HG03571 (cell line): ENCODE results near the gene LRRC57.
A peak's percentile ranks its signal among the peaks of the same experiment; 100 is the strongest.

Experiments
- ATAC-seq: cut with Tn5 transposase; IDR thresholded peaks from one replicate; pipeline ENCODE4 v1.9.1; 2021; ENCODE audit not compliant: unreplicated experiment

LRRC57 gene

DNA sequence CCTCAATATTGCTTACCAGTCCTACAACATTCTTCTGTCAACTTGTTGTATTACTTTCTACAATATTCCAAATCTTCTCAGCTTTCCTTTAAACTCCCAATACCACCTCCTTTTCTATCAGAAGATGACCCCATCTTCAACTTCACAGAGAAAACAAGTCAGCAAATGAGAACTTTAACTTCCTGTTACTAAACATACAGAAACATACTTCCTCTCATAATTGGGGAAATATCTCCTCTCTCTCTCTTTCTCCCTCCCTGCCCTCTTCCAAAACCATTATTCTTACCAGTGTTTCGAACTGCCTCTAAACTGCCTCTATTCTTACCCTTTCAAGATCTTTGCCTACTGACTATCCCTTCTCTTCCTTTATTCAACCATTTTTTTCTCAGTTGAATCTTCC lies 54.9 kb downstream of the LRRC57 start:
- ATAC-seq = no peak

DNA sequence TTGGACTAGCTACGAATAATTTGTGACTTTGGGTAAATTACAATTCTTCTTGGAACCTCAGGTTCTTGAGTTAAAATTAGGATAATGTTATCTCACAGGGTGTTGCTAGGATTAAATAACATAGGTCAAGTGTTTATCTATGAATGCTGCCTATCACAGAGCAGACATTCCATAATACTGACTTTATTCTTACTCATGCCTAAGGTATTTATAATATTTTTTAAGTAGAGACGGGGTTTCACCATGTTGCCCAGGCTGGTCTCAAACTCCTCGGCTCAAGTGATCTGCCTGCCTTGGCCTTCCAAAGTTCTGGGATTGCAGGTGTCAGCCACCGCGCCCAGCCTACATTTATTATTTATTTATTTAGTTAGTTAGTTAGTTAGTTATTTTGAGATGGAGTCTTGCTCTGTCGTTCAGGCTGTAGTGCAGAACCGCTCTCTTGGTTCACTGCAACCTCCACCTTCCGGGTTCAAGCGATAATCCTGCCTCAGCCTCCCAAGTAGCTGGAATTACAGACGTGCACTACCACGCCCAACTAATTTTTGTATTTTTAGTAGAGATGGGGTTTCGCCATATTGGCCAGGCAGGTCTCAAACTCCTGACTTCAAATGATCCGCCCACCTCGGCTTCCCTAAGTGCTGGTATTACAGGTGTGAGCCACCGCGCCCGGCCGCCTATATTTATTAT lies 56.9 kb downstream of the LRRC57 start:
- no peak for ATAC-seq

DNA sequence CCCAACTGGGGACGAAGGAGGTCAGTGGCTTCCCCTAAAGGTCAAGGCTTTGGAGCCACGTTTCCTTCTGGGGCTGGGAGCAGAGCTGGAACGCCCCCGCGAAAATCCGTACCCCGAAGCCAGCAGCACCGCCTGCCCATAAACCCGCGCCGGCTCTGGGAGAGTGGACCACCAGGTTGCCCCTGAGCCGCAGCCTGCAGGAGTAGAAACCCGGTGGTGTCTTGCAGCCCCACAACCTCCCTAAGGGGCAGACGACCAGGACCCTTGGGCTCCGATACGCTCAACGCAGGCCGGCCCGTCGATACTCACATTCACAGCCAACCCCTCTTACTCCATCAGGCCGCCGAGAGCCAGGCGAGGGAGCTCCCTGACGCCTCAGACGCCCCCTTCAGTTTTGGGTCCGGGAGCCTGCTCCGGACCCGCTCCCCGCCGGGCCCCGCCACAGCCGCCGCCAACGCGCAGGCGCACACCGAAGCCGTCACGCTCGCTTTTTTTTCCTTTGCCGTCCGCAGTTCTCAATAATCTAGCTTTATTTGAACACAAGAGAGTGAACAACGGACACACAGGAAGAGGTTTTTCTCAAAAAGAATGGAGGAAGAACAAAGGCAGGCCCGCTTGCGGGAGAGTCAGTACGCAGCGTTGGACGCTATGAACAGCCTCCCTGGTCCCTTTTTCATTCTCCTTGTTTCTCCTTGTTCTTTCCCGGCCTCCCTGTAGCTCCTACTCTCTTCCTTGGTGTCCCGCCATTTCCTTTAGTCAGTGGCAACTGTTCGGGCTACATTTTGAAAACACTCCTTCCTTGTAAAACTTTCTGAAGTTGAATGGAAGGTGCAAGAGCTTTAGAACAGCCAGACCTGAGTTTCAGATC lies 57.7 kb downstream of the LRRC57 start, which contains the start of gene ZNF106:
TSS of gene ZNF106 (minus strand) at position 471 of the 868 bp plus-strand sequence. CDS start 18,852 bp downstream, outside the sequence.
- ATAC-seq = peak; percentile 54

DNA sequence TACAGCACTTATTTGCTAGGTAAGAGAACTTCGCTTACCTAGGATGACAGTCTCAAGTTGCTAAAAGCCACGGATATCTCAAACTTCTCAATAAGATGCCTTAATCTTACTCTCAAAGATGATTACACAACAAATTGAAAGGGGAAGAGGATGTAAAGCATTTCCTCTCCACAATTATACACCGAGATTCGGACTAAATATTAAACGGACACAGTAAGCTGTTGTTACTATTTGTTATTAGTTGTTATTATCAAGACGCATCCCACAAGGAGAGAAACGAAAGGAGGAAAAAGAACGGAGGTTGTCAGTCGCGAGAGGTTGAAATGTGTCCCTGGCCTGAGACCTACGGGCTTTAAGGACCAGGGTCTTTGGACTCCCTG lies 58.3 kb downstream of the LRRC57 start:
- ATAC-seq = no peak
